GM12873 (cell line): Measurements from ENCODE around the gene ZDHHC17.

Experiments used
- TF ChIP-seq, protein P1 (sequence below): IDR thresholded peaks from 2 replicates; pipeline ENCODE4 v1.5.1; 2012; ENCODE audit warnings: low read depth, mild to moderate bottlenecking, moderate library complexity, low read length, control low read depth; ENCODE audit not compliant: insufficient read depth; ENCODE audit errors: missing control alignments

Gene ZDHHC17

GRCh38 chr12:76777765-76778216, 13.9 kb downstream of the ZDHHC17 start:
- TF ChIP-seq, protein P1, sequence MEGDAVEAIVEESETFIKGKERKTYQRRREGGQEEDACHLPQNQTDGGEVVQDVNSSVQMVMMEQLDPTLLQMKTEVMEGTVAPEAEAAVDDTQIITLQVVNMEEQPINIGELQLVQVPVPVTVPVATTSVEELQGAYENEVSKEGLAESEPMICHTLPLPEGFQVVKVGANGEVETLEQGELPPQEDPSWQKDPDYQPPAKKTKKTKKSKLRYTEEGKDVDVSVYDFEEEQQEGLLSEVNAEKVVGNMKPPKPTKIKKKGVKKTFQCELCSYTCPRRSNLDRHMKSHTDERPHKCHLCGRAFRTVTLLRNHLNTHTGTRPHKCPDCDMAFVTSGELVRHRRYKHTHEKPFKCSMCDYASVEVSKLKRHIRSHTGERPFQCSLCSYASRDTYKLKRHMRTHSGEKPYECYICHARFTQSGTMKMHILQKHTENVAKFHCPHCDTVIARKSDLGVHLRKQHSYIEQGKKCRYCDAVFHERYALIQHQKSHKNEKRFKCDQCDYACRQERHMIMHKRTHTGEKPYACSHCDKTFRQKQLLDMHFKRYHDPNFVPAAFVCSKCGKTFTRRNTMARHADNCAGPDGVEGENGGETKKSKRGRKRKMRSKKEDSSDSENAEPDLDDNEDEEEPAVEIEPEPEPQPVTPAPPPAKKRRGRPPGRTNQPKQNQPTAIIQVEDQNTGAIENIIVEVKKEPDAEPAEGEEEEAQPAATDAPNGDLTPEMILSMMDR = no peak

DNA sequence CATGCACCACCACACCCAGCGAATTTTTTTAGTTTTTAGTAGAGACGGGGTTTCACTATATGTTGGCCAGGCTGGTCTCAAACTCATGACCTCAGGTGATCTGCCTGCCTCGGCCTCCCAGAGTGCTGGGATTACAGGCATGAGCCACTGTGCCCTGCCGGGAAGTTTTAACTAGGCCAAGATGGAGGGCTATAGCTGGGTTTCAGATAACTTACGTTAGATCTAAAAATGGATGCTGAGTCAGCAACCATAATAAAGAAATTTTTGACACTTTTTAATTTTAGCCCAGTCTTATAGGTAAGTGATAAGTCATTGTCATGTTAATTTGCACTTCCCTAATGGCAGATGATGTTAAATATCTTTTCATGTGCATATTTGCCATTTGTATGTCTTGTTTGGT, 14.4 kb downstream of the ZDHHC17 start:
- TF ChIP-seq, protein P1 = no peak

DNA sequence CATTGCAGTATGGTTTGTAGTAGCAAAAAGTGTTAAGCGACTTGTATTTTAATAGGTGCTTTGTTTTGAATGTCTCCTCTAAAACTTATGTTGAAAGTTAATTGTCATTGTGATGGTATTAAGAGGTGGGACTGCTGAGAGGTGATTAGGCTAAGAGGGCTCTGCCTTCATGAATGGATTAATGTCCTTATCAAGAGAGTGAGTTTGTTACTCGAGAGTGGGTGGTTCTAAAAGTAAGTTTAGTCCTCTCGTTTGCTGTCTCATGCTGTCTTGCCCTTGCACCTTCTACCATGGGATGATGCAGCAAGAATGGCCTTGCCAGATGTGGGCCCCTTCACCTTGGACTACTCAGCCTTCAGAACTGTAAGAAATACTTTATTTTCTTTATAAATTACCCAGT, 17.4 kb downstream of the ZDHHC17 start:
- TF ChIP-seq, protein P1 = no peak

DNA sequence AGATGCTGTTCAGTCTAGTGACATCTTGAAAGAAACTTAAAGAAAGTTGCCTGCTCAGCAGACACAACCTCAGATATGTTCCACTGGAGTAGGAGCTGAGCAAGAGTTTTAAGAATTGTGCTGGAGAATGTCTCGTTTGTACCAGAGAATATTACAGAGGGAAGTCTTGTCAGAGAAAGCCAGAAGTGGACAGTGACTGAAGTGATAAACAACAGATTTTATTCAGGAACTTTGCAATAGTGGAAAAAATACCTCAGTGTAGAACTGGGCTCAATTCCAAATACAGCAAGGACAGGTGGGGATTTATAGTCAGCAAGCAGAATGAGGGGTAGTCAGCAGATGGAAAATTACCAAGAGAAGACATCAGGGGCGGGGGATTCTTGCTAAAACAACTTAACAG, 18.6 kb downstream of the ZDHHC17 start:
- TF ChIP-seq, protein P1 = no peak

DNA sequence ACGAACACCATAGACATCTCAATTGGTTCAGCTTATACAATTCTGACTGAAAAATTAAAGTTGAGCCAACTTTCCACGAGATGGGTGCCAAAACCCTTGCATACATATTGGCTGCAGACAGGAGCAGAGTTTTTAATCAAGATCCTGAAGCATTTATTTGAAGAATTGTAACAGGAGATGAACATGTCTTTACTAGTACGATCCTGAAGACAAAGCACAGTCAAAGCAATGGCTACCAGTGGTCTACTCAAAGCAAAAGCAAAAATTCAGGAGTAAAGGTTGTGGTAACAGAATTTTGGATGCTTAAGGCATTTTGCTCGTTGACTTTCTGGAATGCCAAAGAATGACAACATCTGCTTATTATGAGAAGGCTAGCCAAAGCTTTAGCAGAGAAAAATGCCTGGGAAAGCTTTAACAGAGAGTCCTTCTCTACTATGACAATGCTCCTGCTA, 20.7 kb downstream of the ZDHHC17 start:
- TF ChIP-seq, protein P1 = no peak

GRCh38 chr12:76785407-76785806, 21.5 kb downstream of the ZDHHC17 start:
- TF ChIP-seq, protein P1 = no peak

GRCh38 chr12:76786986-76787385, 23.1 kb downstream of the ZDHHC17 start:
- TF ChIP-seq, protein P1 = no peak
